HEK293 (cell line): ENCODE measurements around the gene CERKL.

Experiments
- CTCF ChIA-PET: fragments of 350-600 bp; formaldehyde crosslinking; extraction: SDS; loops from one replicate; lab custom pipeline; 2021; ENCODE audit warnings: antibody characterized with exemption; lab: Yijun Ruan, JAX
- POLR2A ChIA-PET: fragments of 300-600 bp; formaldehyde crosslinking; extraction: SDS; loops from one replicate; lab custom pipeline; 2020; ENCODE audit warnings: antibody characterized with exemption, inconsistent platforms; lab: Yijun Ruan, JAX
- H3K27ac ChIP-seq: fragments of 200-500 bp; sonication (Bioruptor generic); 2 replicates; pipeline ENCODE4 v1.5.1; 2014; ENCODE audit warnings: low read depth, low read length, control low read depth, inconsistent platforms; ENCODE audit errors: extremely low read depth
- H3K36me3 ChIP-seq, 2 experiments: fragments of 200-500 bp in 1 of 2; sonication (Bioruptor generic) in 1 of 2; 1 replicate in 1 of 2; 2 replicates in 1 of 2; pipeline ENCODE4 v1.5.1; 2014 to 2017; ENCODE audit warnings: inconsistent platforms in 2 of 2, low read length in 2 of 2; ENCODE audit not compliant: control insufficient read depth in 2 of 2, insufficient read depth in 1 of 2
- H3K4me1 ChIP-seq: fragments of 200-500 bp; sonication (Bioruptor generic); 2 replicates; pipeline ENCODE4 v1.5.1; 2014; ENCODE audit warnings: mild to moderate bottlenecking, low read length, inconsistent platforms; ENCODE audit not compliant: control insufficient read depth, insufficient read depth
- H3K4me3 ChIP-seq: 2 replicates; pipeline ENCODE4 v1.5.1; 2011; ENCODE audit warnings: low read depth, mild to moderate bottlenecking, control low read depth, low read length, moderate library complexity
- H3K9me3 ChIP-seq: fragments of 200-500 bp; sonication (Bioruptor generic); 2 replicates; pipeline ENCODE4 v1.5.1; 2014; ENCODE audit warnings: low read depth, low read length, inconsistent platforms; ENCODE audit not compliant: control insufficient read depth, insufficient read depth
- BCL11A ChIP-seq: fragments of 450-650 bp; formaldehyde crosslinking; IDR thresholded peaks from 2 replicates; pipeline ENCODE4 v1.5.1; 2016; ENCODE audit warnings: low read depth, missing biosample characterization, missing genetic modification characterization
- BCL11B ChIP-seq: fragments of 450-650 bp; formaldehyde crosslinking; IDR thresholded peaks from 2 replicates; pipeline ENCODE4 v1.5.1; 2016; ENCODE audit warnings: low read depth, missing biosample characterization, missing genetic modification characterization
- GFI1B ChIP-seq: fragments of 450-650 bp; formaldehyde crosslinking; IDR thresholded peaks from 2 replicates; pipeline ENCODE4 v1.5.1; 2016; ENCODE audit warnings: missing biosample characterization, missing genetic modification characterization
- GLI2 ChIP-seq: fragments of 450-650 bp; formaldehyde crosslinking; IDR thresholded peaks from 2 replicates; pipeline ENCODE4; 2017; ENCODE audit warnings: missing biosample characterization, missing genetic modification characterization, low read depth, borderline replicate concordance
- GLIS1 ChIP-seq: fragments of 450-650 bp; formaldehyde crosslinking; IDR thresholded peaks from 2 replicates; pipeline ENCODE4 v1.5.1; 2016; ENCODE audit warnings: missing biosample characterization, missing genetic modification characterization
- GLIS2 ChIP-seq: fragments of 450-650 bp; formaldehyde crosslinking; IDR thresholded peaks from 2 replicates; pipeline ENCODE4 v1.5.1; 2016; ENCODE audit warnings: missing biosample characterization, missing genetic modification characterization
- TRIM28 ChIP-seq: IDR thresholded peaks from 2 replicates; pipeline ENCODE4 v1.6.1; 2011; ENCODE audit warnings: low read length, control low read depth, borderline replicate concordance
- YY1 ChIP-seq: fragments of 450-650 bp; formaldehyde crosslinking; IDR thresholded peaks from 2 replicates; pipeline ENCODE4 v1.5.1; 2018; ENCODE audit warnings: missing biosample characterization, missing genetic modification characterization
- ZEB2 ChIP-seq: fragments of 450-650 bp; formaldehyde crosslinking; IDR thresholded peaks from 2 replicates; pipeline ENCODE4 v1.5.1; 2016; ENCODE audit warnings: missing biosample characterization, missing genetic modification characterization
- ZNF174 ChIP-seq: fragments of 450-650 bp; formaldehyde crosslinking; IDR thresholded peaks from 2 replicates; pipeline ENCODE4 v1.5.0; 2017; ENCODE audit warnings: missing biosample characterization, mild to moderate bottlenecking, missing genetic modification characterization
- ZNF324 ChIP-seq: fragments of 450-650 bp; formaldehyde crosslinking; IDR thresholded peaks from 2 replicates; pipeline ENCODE4 v1.5.1; 2016; ENCODE audit warnings: missing biosample characterization, missing genetic modification characterization
- ZNF394 ChIP-seq: fragments of 450-650 bp; formaldehyde crosslinking; IDR thresholded peaks from 2 replicates; pipeline ENCODE4 v1.5.1; 2016; ENCODE audit warnings: missing biosample characterization, missing genetic modification characterization, mild to moderate bottlenecking, moderate library complexity, borderline replicate concordance
- ZNF433 ChIP-seq: fragments of 450-650 bp; formaldehyde crosslinking; IDR thresholded peaks from 2 replicates; pipeline ENCODE4 v1.5.1; 2016; ENCODE audit warnings: missing biosample characterization, missing genetic modification characterization, low read depth
- ZNF544 ChIP-seq: fragments of 450-650 bp; formaldehyde crosslinking; IDR thresholded peaks from 2 replicates; pipeline ENCODE4 v1.5.0; 2017; ENCODE audit warnings: missing biosample characterization, missing genetic modification characterization
- ZNF558 ChIP-seq: fragments of 450-650 bp; formaldehyde crosslinking; IDR thresholded peaks from 2 replicates; pipeline ENCODE4 v1.5.1; 2016; ENCODE audit warnings: missing biosample characterization, missing genetic modification characterization
- ZNF677 ChIP-seq: fragments of 450-650 bp; IDR thresholded peaks from 2 replicates; pipeline ENCODE4 v1.5.0; 2018; ENCODE audit warnings: missing biosample characterization, mild to moderate bottlenecking, missing genetic modification characterization, moderate library complexity
- ZNF776 ChIP-seq: fragments of 450-650 bp; formaldehyde crosslinking; IDR thresholded peaks from 2 replicates; pipeline ENCODE4 v1.5.0; 2017; ENCODE audit warnings: missing biosample characterization, missing genetic modification characterization, borderline replicate concordance
- TF ChIP-seq, protein P1 (sequence below): fragments of 450-650 bp; formaldehyde crosslinking; IDR thresholded peaks from 2 replicates; pipeline ENCODE4 v1.5.1; 2016; ENCODE audit warnings: missing biosample characterization, missing genetic modification characterization, borderline replicate concordance
- TF ChIP-seq, protein P2 (sequence below): fragments of 450-650 bp; formaldehyde crosslinking; IDR thresholded peaks from 2 replicates; pipeline ENCODE4 v1.5.1; 2016; ENCODE audit warnings: missing biosample characterization, missing genetic modification characterization
- TF ChIP-seq, protein P3 (sequence below): fragments of 450-650 bp; formaldehyde crosslinking; IDR thresholded peaks from 2 replicates; pipeline ENCODE4 v1.5.1; 2016; ENCODE audit warnings: missing biosample characterization, missing genetic modification characterization, borderline replicate concordance

CERKL gene

DNA sequence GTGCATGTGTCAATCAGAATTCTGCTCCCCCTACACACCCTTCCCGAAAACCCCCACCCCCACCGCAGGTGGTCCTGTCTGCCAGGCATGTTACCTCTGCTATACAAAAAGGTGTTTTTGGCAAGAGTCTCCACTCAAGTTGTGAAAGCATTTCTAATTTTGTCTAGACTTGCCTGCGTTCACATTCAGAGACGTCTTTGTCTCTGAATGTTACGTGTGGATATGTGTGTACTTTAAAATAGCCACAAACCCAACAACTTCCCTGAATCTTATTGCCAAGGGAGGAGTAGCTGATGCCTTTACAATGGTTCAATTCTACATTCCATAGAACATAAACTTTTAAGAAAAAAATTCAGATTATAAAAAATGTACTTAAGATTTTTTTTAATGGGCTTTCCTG lies 133.1 kb downstream of the CERKL start:
- Histone ChIP-seq H3K9me3 (no peaks in the 10 kb centered on the region), H3K27ac (no peak overlapping the region), H3K4me1 (no peaks in the 10 kb centered on the region), H3K36me3 (no peaks in the 10 kb centered on the region), H3K4me3 (no peak overlapping the region)
- POLR2A ChIA-PET: no interaction called here
- CTCF ChIA-PET: no interaction called here
- TF ChIP-seq ZNF433 (tag by site-specific recombination): no peak
- no peak for TF ChIP-seq ZNF174
- TF ChIP-seq, protein P1, sequence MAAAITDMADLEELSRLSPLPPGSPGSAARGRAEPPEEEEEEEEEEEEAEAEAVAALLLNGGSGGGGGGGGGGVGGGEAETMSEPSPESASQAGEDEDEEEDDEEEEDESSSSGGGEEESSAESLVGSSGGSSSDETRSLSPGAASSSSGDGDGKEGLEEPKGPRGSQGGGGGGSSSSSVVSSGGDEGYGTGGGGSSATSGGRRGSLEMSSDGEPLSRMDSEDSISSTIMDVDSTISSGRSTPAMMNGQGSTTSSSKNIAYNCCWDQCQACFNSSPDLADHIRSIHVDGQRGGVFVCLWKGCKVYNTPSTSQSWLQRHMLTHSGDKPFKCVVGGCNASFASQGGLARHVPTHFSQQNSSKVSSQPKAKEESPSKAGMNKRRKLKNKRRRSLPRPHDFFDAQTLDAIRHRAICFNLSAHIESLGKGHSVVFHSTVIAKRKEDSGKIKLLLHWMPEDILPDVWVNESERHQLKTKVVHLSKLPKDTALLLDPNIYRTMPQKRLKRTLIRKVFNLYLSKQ (tag by site-specific recombination): no peak
- TF ChIP-seq ZNF677 (tag by site-specific recombination): no peak

- Histone ChIP-seq H3K36me3 (no peaks in the 10 kb centered on the region), H3K9me3 (no peaks in the 10 kb centered on the region), H3K4me3 (no peak overlapping the region), H3K27ac (no peak overlapping the region), H3K4me1 (no peaks in the 10 kb centered on the region)
- ChIA-PET POLR2A (no interaction called here), CTCF (no interaction called here)
- TF ChIP-seq ZNF776 (no peak), BCL11B (tag by site-specific recombination) (no peak)
Measured at GRCh38 chr2:181520253-181520652, 136.7 kb downstream of the CERKL start.

GRCh38 chr2:181517685-181518301 lies 139.1 kb downstream of the CERKL start:
- no peak overlapping the region for H3K4me3 ChIP-seq
- no peaks in the 10 kb centered on the region for H3K4me1 ChIP-seq
- TF ChIP-seq, protein P2, sequence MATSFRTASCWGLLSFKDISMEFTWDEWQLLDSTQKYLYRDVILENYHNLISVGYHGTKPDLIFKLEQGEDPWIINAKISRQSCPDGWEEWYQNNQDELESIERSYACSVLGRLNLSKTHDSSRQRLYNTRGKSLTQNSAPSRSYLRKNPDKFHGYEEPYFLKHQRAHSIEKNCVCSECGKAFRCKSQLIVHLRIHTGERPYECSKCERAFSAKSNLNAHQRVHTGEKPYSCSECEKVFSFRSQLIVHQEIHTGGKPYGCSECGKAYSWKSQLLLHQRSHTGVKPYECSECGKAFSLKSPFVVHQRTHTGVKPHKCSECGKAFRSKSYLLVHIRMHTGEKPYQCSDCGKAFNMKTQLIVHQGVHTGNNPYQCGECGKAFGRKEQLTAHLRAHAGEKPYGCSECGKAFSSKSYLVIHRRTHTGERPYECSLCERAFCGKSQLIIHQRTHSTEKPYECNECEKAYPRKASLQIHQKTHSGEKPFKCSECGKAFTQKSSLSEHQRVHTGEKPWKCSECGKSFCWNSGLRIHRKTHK (tag by site-specific recombination): no peak
- no peak for TF ChIP-seq TRIM28
- TF ChIP-seq GFI1B (tag by site-specific recombination): no peak
- no peak for TF ChIP-seq ZNF394 (tag by site-specific recombination)
- TF ChIP-seq ZEB2 (tag by site-specific recombination): no peak
- no peak for TF ChIP-seq GLIS1 (tag by site-specific recombination)
- TF ChIP-seq ZNF544 (tag by site-specific recombination): no peak
- POLR2A ChIA-PET: no interaction called here
- H3K9me3 ChIP-seq: no peaks in the 10 kb centered on the region
- no peak overlapping the region for H3K27ac ChIP-seq
- H3K36me3 ChIP-seq: no peaks in the 10 kb centered on the region
- CTCF ChIA-PET: no interaction called here

- H3K27ac ChIP-seq: no peak overlapping the region
- H3K9me3 ChIP-seq: no peaks in the 10 kb centered on the region
- POLR2A ChIA-PET: no interaction called here
- H3K36me3 ChIP-seq: no peaks in the 10 kb centered on the region
- H3K4me3 ChIP-seq: no peak overlapping the region
- CTCF ChIA-PET: no interaction called here
- H3K4me1 ChIP-seq: no peaks in the 10 kb centered on the region
- TF ChIP-seq GLI2 (no peak), GLIS2 (tag by site-specific recombination) (no peak), BCL11A (tag by site-specific recombination) (no peak), ZNF324 (tag by site-specific recombination) (no peak), ZNF558 (tag by site-specific recombination) (no peak), YY1 (tag by site-specific recombination) (no peak)
- TF ChIP-seq, protein P3, sequence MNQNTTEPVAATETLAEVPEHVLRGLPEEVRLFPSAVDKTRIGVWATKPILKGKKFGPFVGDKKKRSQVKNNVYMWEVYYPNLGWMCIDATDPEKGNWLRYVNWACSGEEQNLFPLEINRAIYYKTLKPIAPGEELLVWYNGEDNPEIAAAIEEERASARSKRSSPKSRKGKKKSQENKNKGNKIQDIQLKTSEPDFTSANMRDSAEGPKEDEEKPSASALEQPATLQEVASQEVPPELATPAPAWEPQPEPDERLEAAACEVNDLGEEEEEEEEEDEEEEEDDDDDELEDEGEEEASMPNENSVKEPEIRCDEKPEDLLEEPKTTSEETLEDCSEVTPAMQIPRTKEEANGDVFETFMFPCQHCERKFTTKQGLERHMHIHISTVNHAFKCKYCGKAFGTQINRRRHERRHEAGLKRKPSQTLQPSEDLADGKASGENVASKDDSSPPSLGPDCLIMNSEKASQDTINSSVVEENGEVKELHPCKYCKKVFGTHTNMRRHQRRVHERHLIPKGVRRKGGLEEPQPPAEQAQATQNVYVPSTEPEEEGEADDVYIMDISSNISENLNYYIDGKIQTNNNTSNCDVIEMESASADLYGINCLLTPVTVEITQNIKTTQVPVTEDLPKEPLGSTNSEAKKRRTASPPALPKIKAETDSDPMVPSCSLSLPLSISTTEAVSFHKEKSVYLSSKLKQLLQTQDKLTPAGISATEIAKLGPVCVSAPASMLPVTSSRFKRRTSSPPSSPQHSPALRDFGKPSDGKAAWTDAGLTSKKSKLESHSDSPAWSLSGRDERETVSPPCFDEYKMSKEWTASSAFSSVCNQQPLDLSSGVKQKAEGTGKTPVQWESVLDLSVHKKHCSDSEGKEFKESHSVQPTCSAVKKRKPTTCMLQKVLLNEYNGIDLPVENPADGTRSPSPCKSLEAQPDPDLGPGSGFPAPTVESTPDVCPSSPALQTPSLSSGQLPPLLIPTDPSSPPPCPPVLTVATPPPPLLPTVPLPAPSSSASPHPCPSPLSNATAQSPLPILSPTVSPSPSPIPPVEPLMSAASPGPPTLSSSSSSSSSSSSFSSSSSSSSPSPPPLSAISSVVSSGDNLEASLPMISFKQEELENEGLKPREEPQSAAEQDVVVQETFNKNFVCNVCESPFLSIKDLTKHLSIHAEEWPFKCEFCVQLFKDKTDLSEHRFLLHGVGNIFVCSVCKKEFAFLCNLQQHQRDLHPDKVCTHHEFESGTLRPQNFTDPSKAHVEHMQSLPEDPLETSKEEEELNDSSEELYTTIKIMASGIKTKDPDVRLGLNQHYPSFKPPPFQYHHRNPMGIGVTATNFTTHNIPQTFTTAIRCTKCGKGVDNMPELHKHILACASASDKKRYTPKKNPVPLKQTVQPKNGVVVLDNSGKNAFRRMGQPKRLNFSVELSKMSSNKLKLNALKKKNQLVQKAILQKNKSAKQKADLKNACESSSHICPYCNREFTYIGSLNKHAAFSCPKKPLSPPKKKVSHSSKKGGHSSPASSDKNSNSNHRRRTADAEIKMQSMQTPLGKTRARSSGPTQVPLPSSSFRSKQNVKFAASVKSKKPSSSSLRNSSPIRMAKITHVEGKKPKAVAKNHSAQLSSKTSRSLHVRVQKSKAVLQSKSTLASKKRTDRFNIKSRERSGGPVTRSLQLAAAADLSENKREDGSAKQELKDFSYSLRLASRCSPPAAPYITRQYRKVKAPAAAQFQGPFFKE: no peak
Measured at GRCh38 chr2:181516992-181517391, 139.9 kb downstream of the CERKL start.
